ENCODE data around the gene ESRRA. TPM values are rescaled to one million over a fixed set of nuclear protein-coding genes. Genes with fewer than 3 reads are reported as not detected.
A peak's percentile ranks its signal among the peaks of the same experiment; 100 is the strongest.

Gene ESRRA
- total and polyA plus RNA-seq, 9 of the 15 experiments (the other 6 are each of a cell fraction or from before 2014, with no cell fraction given), result 0.27 to 89.7 (median 23.7) TPM

GRCh38 chr11:64321026-64321425 is 15.7 kb downstream of the ESRRA start:
- H3K79me2 ChIP-seq (ENCODE audit: control insufficient read depth, insufficient read depth, low read length), result peaks cover 24% of the 10 kb centered on the region
- H3K9ac ChIP-seq (ENCODE audit: insufficient read depth in 1 of 2, low read depth in 2 of 2, low read length in 2 of 2), result peak overlapping the region in 1 of 2 experiments; percentile 57; a peak in 2 of 4 replicates
- intact Hi-C loops (cut with micrococcal nuclease) (no loop called here), in situ Hi-C loops (cut with MboI) (no loop called here)
- H3K4me3 ChIP-seq, result no peak overlapping the region
- FAIRE-seq (no peak), DNase-seq (ENCODE audit: extremely low read depth in 1 of 4, low spot score in 3 of 4) (no peak), ATAC-seq (no peak)
- H3K36me3 ChIP-seq (ENCODE audit: control insufficient read depth, insufficient read depth, low read length), result peaks cover 38% of the 10 kb centered on the region; the same call in 1 of the 3 replicates
- POLR2A ChIA-PET, result no interaction called here
- BruUV-seq (replicated peaks), result no TSS peak
- CTCF ChIA-PET (ENCODE audit: low intra/inter-chr PET ratio), result no interaction called here
- peaks cover 10 to 51% of the 10 kb centered on the region in 2 experiments; a peak in 4 of 5 replicates for H3K4me1 ChIP-seq (replicated peaks in 1 of 2; ENCODE audit: control insufficient read depth in 2 of 2, insufficient read depth in 2 of 2, low read length in 2 of 2)
- no peaks in the 10 kb centered on the region for H3K27me3 ChIP-seq (ENCODE audit: control insufficient read depth in 2 of 2, insufficient read depth in 2 of 2, low read length in 2 of 2)
- H3K9me1 ChIP-seq (ENCODE audit: control insufficient read depth, insufficient read depth, low read length), result no peaks in the 10 kb centered on the region
- TF ChIP-seq ZBTB2 (IDR thresholded peaks at IDR 0.05), result peak; percentile 47; the same call in 1 of the 2 replicates
- TF ChIP-seq, protein P1, sequence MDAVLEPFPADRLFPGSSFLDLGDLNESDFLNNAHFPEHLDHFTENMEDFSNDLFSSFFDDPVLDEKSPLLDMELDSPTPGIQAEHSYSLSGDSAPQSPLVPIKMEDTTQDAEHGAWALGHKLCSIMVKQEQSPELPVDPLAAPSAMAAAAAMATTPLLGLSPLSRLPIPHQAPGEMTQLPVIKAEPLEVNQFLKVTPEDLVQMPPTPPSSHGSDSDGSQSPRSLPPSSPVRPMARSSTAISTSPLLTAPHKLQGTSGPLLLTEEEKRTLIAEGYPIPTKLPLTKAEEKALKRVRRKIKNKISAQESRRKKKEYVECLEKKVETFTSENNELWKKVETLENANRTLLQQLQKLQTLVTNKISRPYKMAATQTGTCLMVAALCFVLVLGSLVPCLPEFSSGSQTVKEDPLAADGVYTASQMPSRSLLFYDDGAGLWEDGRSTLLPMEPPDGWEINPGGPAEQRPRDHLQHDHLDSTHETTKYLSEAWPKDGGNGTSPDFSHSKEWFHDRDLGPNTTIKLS (IDR thresholded peaks at IDR 0.05; ENCODE audit: borderline replicate concordance, low read depth), result no peak
- H3K4me2 ChIP-seq (ENCODE audit: insufficient read depth, low read length), result no peak overlapping the region
- 68% methylated on average over 5 of the region's 5 CpGs for WGBS (ENCODE audit: insufficient coverage, low coverage, missing lambda C conversion rate)
- no peaks in the 10 kb centered on the region for H3K9me3 ChIP-seq (replicated peaks; ENCODE audit: control insufficient read depth, insufficient read depth, low read depth, low read length)
- no peaks in the 10 kb centered on the region for H4K20me1 ChIP-seq (replicated peaks; ENCODE audit: control insufficient read depth, insufficient read depth, low read length)
- H3K27ac ChIP-seq (ENCODE audit: extremely low read depth, low read depth, low read length), result no peak overlapping the region
- H2AFZ ChIP-seq (ENCODE audit: low read depth, low read length), result no peak overlapping the region
